SK-N-MC (cell line): Measurements from ENCODE around the gene PCSK6.
"Not testable (repeated sequence)": the region's sequence is repeated elsewhere in the genome, so short reads cannot be mapped to it uniquely, and the experiment has no call there.

ENCODE experiments used
- DNase-seq: peaks from one replicate; pipeline ENCODE4 v3.0.0-alpha.2; 2011; ENCODE audit warnings: low read depth, low spot score
- H3K27ac ChIP-seq: fragments of 200-600 bp; sonication (generic); 2 replicates; pipeline ENCODE4 v1.5.1; 2016; ENCODE audit warnings: mixed run types
- H3K36me3 ChIP-seq: fragments of 200-600 bp; sonication (generic); 2 replicates; pipeline ENCODE4 v1.6.1; 2017; ENCODE audit warnings: antibody characterized with exemption, low read length, mixed read lengths; ENCODE audit not compliant: insufficient read depth
- H3K4me3 ChIP-seq: fragments of 200-600 bp; sonication (generic); 2 replicates; pipeline ENCODE4 v1.5.1; 2016
- H3K9ac ChIP-seq: fragments of 200-600 bp; sonication (generic); 2 replicates; pipeline ENCODE4 v1.8.0; 2017; ENCODE audit warnings: mixed run types, mixed read lengths; ENCODE audit not compliant: insufficient read length
- H3K9me3 ChIP-seq: fragments of 200-600 bp; sonication (generic); 2 replicates; pipeline ENCODE4 v1.6.1; 2017; ENCODE audit warnings: low read depth, mild to moderate bottlenecking, antibody characterized with exemption, low read length, moderate library complexity, mixed read lengths
- EZH2 ChIP-seq: fragments of 200-600 bp; sonication (generic); IDR thresholded peaks from one replicate; pipeline ENCODE4 v1.6.1; 2017; ENCODE audit warnings: antibody characterized with exemption
- FOXP2 ChIP-seq: optimal IDR thresholded peaks from 2 replicates; pipeline ENCODE3; 2011; ENCODE audit warnings: mild to moderate bottlenecking, moderate library complexity; ENCODE audit not compliant: insufficient read depth; ENCODE audit errors: extremely low read length, control extremely low read depth
- POLR2AphosphoS5 ChIP-seq: IDR thresholded peaks from 2 replicates; pipeline ENCODE4 v1.6.1; 2012; ENCODE audit warnings: mild to moderate bottlenecking, low read depth, low read length, borderline replicate concordance

PCSK6 gene

GRCh38 chr15:101455291-101456025, 34.0 kb downstream of the PCSK6 start:
- DNase-seq = no peak
- no peak overlapping the region for H3K4me3 ChIP-seq
- no peaks in the 10 kb centered on the region for H3K36me3 ChIP-seq
- TF ChIP-seq FOXP2 (no peak), EZH2 (no peak), POLR2AphosphoS5 (no peak)
- H3K9ac ChIP-seq = no peak overlapping the region
- H3K9me3 ChIP-seq = no peaks in the 10 kb centered on the region
- H3K27ac ChIP-seq = peak overlapping the region; percentile 40; the same call in 1 of the 2 replicates

- H3K4me3 ChIP-seq, DNase-seq, H3K27ac ChIP-seq, H3K36me3 ChIP-seq, H3K9ac ChIP-seq, H3K9me3 ChIP-seq: not testable (repeated sequence)
These were observed 34.7 kb downstream of the PCSK6 start for GRCh38 chr15:101454781-101455180.

GRCh38 chr15:101454365-101454764, 35.1 kb downstream of the PCSK6 start:
- no peak overlapping the region for H3K9ac ChIP-seq

GRCh38 chr15:101453123-101454120, 36.1 kb downstream of the PCSK6 start:
- DNase-seq = no peak
- TF ChIP-seq FOXP2 (no peak), POLR2AphosphoS5 (no peak), EZH2 (no peak)
- H3K36me3 ChIP-seq = no peaks in the 10 kb centered on the region
- no peak overlapping the region for H3K4me3 ChIP-seq
- peak overlapping the region; percentile 55; the same call in 1 of the 2 replicates for H3K27ac ChIP-seq
- H3K9ac ChIP-seq = no peak overlapping the region
- no peaks in the 10 kb centered on the region for H3K9me3 ChIP-seq

More at GRCh38 chr15:101454365-101454764, 35.1 kb downstream of the PCSK6 start:
- H3K27ac ChIP-seq = no peak overlapping the region
- DNase-seq = no peak
- no peak for TF ChIP-seq POLR2AphosphoS5
- no peak for TF ChIP-seq EZH2
- TF ChIP-seq FOXP2 = no peak
- H3K4me3 ChIP-seq = no peak overlapping the region
- H3K36me3 ChIP-seq = no peaks in the 10 kb centered on the region
- no peaks in the 10 kb centered on the region for H3K9me3 ChIP-seq

GRCh38 chr15:101452572-101452971, 36.9 kb downstream of the PCSK6 start:
- peak overlapping the region; percentile 88 for H3K27ac ChIP-seq
- DNase-seq = no peak
- H3K9ac ChIP-seq = no peak overlapping the region
- no peak for TF ChIP-seq EZH2
- TF ChIP-seq POLR2AphosphoS5 = no peak
- no peak for TF ChIP-seq FOXP2
- no peaks in the 10 kb centered on the region for H3K36me3 ChIP-seq
- H3K4me3 ChIP-seq = no peak overlapping the region
- H3K9me3 ChIP-seq = no peaks in the 10 kb centered on the region

- TF ChIP-seq FOXP2 (no peak), EZH2 (no peak), POLR2AphosphoS5 (no peak)
- DNase-seq = no peak
- Histone ChIP-seq H3K4me3 (peak overlapping the region; percentile 37), H3K9me3 (no peaks in the 10 kb centered on the region), H3K9ac (peak overlapping the region; percentile 45), H3K27ac (peak overlapping the region; percentile 88), H3K36me3 (no peaks in the 10 kb centered on the region)
These were observed 37.7 kb downstream of the PCSK6 start for GRCh38 chr15:101451846-101452245.

GRCh38 chr15:101451266-101451799, 38.2 kb downstream of the PCSK6 start:
- DNase-seq = no peak
- peak overlapping the region; percentile 88 for H3K27ac ChIP-seq
- no peaks in the 10 kb centered on the region for H3K36me3 ChIP-seq
- peak overlapping the region; percentile 37 for H3K4me3 ChIP-seq
- H3K9ac ChIP-seq = peak overlapping the region; percentile 45
- no peaks in the 10 kb centered on the region for H3K9me3 ChIP-seq
- TF ChIP-seq FOXP2 (no peak), EZH2 (no peak), POLR2AphosphoS5 (no peak)
